RWPE2 (cell line): Measurements from ENCODE around the gene NAV2.
A peak's percentile ranks its signal among the peaks of the same experiment; 100 is the strongest.

Source experiments
- ATAC-seq: fragments of 200-7000 bp; cut with Tn5 transposase; 3 replicates; pipeline ENCODE4 v1.9.1; 2021; ENCODE audit warnings: low read depth
- DNase-seq: peaks from one replicate; pipeline ENCODE4 v3.0.0-alpha.2; 2020; ENCODE audit warnings: low spot score
- H3K27ac ChIP-seq: fragments of 450-650 bp; 2 replicates; pipeline ENCODE4 v1.5.1; 2017; ENCODE audit warnings: mild to moderate bottlenecking; ENCODE audit not compliant: poor library complexity, severe bottlenecking
- H3K27me3 ChIP-seq: fragments of 250-450 bp; sonication (Bioruptor Pico); 2 replicates; pipeline ENCODE4 v1.5.1; 2021; ENCODE audit warnings: mild to moderate bottlenecking, moderate library complexity; ENCODE audit not compliant: insufficient read depth, poor library complexity, severe bottlenecking
- H3K36me3 ChIP-seq: fragments of 250-450 bp; sonication (Bioruptor Pico); 2 replicates; pipeline ENCODE4 v1.5.1; 2020; ENCODE audit warnings: low read depth, mild to moderate bottlenecking, moderate library complexity
- H3K4me1 ChIP-seq: fragments of 250-450 bp; sonication (Bioruptor Pico); 2 replicates; pipeline ENCODE4 v1.5.1; 2021; ENCODE audit warnings: mild to moderate bottlenecking, moderate library complexity; ENCODE audit not compliant: insufficient read depth, poor library complexity, severe bottlenecking
- H3K4me3 ChIP-seq: fragments of 250-450 bp; sonication (Bioruptor Pico); 2 replicates; pipeline ENCODE4 v1.5.1; 2021; ENCODE audit warnings: mild to moderate bottlenecking, moderate library complexity; ENCODE audit not compliant: severe bottlenecking
- H3K9me3 ChIP-seq: fragments of 250-450 bp; sonication (Bioruptor Pico); 2 replicates; pipeline ENCODE4 v1.5.1; 2021; ENCODE audit warnings: mild to moderate bottlenecking, moderate library complexity; ENCODE audit not compliant: severe bottlenecking
- CTCF ChIP-seq: fragments of 450-650 bp; IDR thresholded peaks from one replicate; pipeline ENCODE4 v1.5.1; 2017; ENCODE audit warnings: mild to moderate bottlenecking, moderate library complexity; ENCODE audit not compliant: poor library complexity, severe bottlenecking

The NAV2 gene

DNA sequence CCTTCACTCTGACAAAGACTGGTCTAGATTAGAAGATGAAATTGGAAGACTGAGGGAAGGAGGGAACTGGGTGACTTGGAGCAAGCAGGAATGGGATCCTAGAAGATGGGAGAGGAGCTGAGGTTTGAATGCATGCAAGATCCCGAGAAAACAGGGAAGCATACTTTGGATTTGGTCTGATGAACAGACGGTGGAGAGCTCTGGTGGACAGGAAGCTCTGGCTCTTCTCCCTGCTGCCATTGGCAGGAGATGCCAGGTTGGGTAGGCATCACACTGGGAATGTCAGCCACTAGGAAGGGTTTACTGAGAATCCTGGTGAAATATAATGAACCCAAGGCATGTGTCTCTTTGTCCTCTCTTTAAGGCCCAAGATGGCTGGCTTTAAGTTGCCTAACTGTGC, 16.5 kb downstream of the NAV2 start:
- no peak for ATAC-seq
- H3K4me1 ChIP-seq: peaks cover 8% of the 10 kb centered on the region
- no peak overlapping the region for H3K27ac ChIP-seq
- no peak overlapping the region for H3K4me3 ChIP-seq
- TF ChIP-seq CTCF: no peak
- no peaks in the 10 kb centered on the region for H3K27me3 ChIP-seq
- H3K36me3 ChIP-seq: no peaks in the 10 kb centered on the region
- no peaks in the 10 kb centered on the region for H3K9me3 ChIP-seq
- no peak for DNase-seq

- Histone ChIP-seq H3K27ac (no peak overlapping the region), H3K4me3 (no peak overlapping the region), H3K9me3 (no peaks in the 10 kb centered on the region), H3K27me3 (no peaks in the 10 kb centered on the region), H3K36me3 (no peaks in the 10 kb centered on the region), H3K4me1 (peaks cover 5% of the 10 kb centered on the region)
- TF ChIP-seq CTCF: no peak
- ATAC-seq (no peak), DNase-seq (no peak)
These were observed 17.7 kb downstream of the NAV2 start for GRCh38 chr11:19730373-19730772.

GRCh38 chr11:19734171-19734570, 21.5 kb downstream of the NAV2 start:
- no peaks in the 10 kb centered on the region for H3K36me3 ChIP-seq
- H3K9me3 ChIP-seq: no peaks in the 10 kb centered on the region
- H3K27ac ChIP-seq: no peak overlapping the region
- TF ChIP-seq CTCF: no peak
- H3K4me1 ChIP-seq: no peaks in the 10 kb centered on the region
- no peak overlapping the region for H3K4me3 ChIP-seq
- H3K27me3 ChIP-seq: no peaks in the 10 kb centered on the region
- ATAC-seq (no peak), DNase-seq (no peak)

DNA sequence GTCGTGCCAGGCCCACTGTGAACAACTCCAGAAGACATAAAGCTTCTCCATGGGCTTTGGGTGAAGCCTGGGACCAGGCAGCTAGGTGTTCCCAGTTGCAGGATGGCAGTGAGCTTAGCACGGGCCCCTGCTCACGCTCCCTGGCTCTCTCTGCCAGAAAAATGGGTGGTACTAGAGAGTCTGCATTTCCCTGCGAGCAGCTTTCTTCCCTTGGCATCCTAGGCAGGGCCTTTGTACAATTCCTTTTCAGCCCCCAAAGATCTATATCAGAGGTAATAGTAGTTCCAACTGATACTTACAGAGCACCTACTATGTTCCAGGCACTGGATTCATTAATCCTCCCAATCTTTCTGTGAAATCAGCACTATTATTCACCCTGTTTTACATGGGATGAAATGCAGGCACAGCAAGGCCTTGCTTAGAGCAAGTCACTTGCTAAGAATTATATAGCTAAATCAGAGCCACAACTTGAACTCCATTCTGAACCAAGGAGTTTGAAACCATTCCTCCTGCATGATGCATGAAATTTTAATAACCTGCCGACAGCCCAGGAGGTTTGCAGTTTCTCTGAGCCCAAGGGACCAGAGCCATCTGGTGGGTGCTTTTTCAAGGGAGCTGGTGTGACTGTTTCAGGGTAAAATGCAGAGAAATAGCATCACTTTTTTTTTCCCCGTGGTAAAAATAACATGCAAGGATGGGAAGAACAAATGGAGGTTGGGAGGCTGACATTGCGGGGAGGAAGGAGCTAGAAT, 22.7 kb downstream of the NAV2 start:
- H3K4me1 ChIP-seq: no peaks in the 10 kb centered on the region
- no peaks in the 10 kb centered on the region for H3K27me3 ChIP-seq
- no peak for ATAC-seq
- H3K9me3 ChIP-seq: no peaks in the 10 kb centered on the region
- H3K36me3 ChIP-seq: no peaks in the 10 kb centered on the region
- DNase-seq: no peak
- peak; percentile 28 for TF ChIP-seq CTCF
- no peak overlapping the region for H3K4me3 ChIP-seq
- H3K27ac ChIP-seq: no peak overlapping the region

DNA sequence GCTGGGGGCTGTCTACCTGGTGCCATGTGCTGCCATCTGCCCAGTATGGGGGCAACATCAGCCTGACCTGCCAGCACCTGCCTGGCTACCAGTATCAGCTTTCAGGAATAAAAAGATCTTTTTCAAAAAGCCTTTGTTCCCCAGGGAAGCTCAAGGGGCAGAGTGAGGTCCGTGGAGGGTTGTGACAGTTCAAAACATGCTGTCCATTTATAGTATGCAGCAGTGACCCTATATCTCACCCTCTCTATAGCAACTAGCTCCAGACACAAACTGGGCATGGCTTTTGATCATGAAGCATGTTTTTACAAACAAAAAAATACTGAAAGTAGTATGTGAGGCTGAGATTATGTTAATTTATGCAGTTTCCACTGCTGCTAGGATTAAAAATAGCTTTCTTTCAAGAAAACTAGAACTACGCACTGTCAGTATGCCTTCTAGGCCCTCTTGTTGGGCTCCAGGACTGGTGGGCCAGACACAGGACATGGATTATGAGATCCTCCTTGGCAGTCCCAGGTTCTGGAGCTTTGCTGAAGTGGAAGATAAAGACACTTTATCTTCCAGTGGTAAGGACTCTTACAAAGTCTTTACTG, 23.4 kb downstream of the NAV2 start:
- Histone ChIP-seq H3K36me3 (no peaks in the 10 kb centered on the region), H3K27me3 (no peaks in the 10 kb centered on the region), H3K4me3 (no peak overlapping the region), H3K27ac (no peak overlapping the region), H3K4me1 (no peaks in the 10 kb centered on the region), H3K9me3 (no peaks in the 10 kb centered on the region)
- peak; percentile 15 for TF ChIP-seq CTCF
- DNase-seq: no peak
- ATAC-seq: no peak
